ENCODE results near the gene TOM1L2.

GRCh38 chr17:17827826-17828621 lies 144.2 kb downstream of the TOM1L2 start:
- TF ChIP-seq EZH2phosphoT487 (IDR thresholded peaks at IDR 0.05; ENCODE audit: borderline replicate concordance) (no peak), CTCF (IDR thresholded peaks at IDR 0.05 in 2 of 3, conservative IDR thresholded peaks at IDR 0.05 in 1 of 3; ENCODE audit: borderline replicate concordance in 1 of 3, insufficient read depth in 1 of 3, low read depth in 2 of 3, low read length in 2 of 3) (0 out of 6 replicates have a peak, but pooled peaks of 1 of the 3 experiments have one; percentile 29), ZNF274 (IDR thresholded peaks at IDR 0.05; ENCODE audit: low read depth, low read length) (no peak), TCF7L2 (IDR thresholded peaks at IDR 0.05; ENCODE audit: borderline replicate concordance, extremely low read depth, insufficient read depth, insufficient read length) (no peak), POLR2A (IDR thresholded peaks at IDR 0.05; ENCODE audit: borderline replicate concordance, extremely low read depth, insufficient read depth, insufficient read length) (no peak), MAX (IDR thresholded peaks at IDR 0.05) (no peak), JUND (IDR thresholded peaks at IDR 0.05) (no peak), RAD21 (IDR thresholded peaks at IDR 0.05; ENCODE audit: low read depth) (no peak), POLR2AphosphoS5 (IDR thresholded peaks at IDR 0.05; ENCODE audit: low read depth, low read length) (peak; percentile 21; the same call in 1 of the 2 replicates), REST (IDR thresholded peaks at IDR 0.05; ENCODE audit: low read depth) (no peak)
